ENCODE data around the gene ZFP69B.
A peak's percentile ranks its signal among the peaks of the same experiment; 100 is the strongest.

ZFP69B gene

DNA sequence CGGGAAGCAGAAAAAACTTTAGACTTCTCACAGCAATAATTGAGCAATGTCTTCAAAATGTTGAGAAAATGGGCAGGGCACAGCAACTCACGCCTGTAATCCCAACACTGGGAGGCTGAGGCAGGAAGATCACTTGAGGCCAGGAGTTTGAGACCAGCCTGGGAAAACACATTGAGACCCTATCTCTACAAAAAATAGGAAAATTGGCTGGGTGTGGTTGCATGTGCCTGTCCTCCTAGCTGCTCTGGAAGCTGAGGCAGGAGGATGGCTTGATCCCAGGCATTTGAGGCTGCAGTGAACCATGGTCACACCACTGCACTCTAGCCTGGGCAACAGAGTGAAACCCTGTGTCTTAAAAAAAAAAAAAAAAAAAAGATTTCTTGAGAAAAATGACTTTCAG lies 19.1 kb downstream of the ZFP69B start:
- Histone ChIP-seq H3K4me1 (ENCODE audit: control insufficient read depth, insufficient read depth, low read length) (no peaks in the 10 kb centered on the region), H3K9me3 (ENCODE audit: control insufficient read depth, insufficient read depth, low read depth, low read length) (no peaks in the 10 kb centered on the region; the same call in 1 of the 2 replicates), H3K4me3 (ENCODE audit: low read depth, low read length) (no peak overlapping the region), H3K36me3 (ENCODE audit: control insufficient read depth in 2 of 2, insufficient read depth in 1 of 2, low read length in 2 of 2) (no peaks in the 10 kb centered on the region), H3K27ac (ENCODE audit: extremely low read depth, low read depth, low read length) (no peak overlapping the region)
- TF ChIP-seq ZFP41 (tag by site-specific recombination; IDR thresholded peaks at IDR 0.05; ENCODE audit: borderline replicate concordance) (no peak), ZNF391 (tag by site-specific recombination; IDR thresholded peaks at IDR 0.05; ENCODE audit: borderline replicate concordance, low read depth) (no peak), ZNF76 (tag by site-specific recombination; IDR thresholded peaks at IDR 0.05; ENCODE audit: borderline replicate concordance, low read depth) (no peak), ZNF777 (tag by site-specific recombination; IDR thresholded peaks at IDR 0.05; ENCODE audit: borderline replicate concordance) (no peak), GLI2 (tag by site-specific recombination; IDR thresholded peaks at IDR 0.05; ENCODE audit: borderline replicate concordance, low read depth) (no peak), HOXC10 (CRISPR knock-in tag; IDR thresholded peaks at IDR 0.05) (no peak)
- TF ChIP-seq, protein P1, sequence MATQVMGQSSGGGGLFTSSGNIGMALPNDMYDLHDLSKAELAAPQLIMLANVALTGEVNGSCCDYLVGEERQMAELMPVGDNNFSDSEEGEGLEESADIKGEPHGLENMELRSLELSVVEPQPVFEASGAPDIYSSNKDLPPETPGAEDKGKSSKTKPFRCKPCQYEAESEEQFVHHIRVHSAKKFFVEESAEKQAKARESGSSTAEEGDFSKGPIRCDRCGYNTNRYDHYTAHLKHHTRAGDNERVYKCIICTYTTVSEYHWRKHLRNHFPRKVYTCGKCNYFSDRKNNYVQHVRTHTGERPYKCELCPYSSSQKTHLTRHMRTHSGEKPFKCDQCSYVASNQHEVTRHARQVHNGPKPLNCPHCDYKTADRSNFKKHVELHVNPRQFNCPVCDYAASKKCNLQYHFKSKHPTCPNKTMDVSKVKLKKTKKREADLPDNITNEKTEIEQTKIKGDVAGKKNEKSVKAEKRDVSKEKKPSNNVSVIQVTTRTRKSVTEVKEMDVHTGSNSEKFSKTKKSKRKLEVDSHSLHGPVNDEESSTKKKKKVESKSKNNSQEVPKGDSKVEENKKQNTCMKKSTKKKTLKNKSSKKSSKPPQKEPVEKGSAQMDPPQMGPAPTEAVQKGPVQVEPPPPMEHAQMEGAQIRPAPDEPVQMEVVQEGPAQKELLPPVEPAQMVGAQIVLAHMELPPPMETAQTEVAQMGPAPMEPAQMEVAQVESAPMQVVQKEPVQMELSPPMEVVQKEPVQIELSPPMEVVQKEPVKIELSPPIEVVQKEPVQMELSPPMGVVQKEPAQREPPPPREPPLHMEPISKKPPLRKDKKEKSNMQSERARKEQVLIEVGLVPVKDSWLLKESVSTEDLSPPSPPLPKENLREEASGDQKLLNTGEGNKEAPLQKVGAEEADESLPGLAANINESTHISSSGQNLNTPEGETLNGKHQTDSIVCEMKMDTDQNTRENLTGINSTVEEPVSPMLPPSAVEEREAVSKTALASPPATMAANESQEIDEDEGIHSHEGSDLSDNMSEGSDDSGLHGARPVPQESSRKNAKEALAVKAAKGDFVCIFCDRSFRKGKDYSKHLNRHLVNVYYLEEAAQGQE (tag by site-specific recombination; IDR thresholded peaks at IDR 0.05) = no peak
- TF ChIP-seq, protein P2, sequence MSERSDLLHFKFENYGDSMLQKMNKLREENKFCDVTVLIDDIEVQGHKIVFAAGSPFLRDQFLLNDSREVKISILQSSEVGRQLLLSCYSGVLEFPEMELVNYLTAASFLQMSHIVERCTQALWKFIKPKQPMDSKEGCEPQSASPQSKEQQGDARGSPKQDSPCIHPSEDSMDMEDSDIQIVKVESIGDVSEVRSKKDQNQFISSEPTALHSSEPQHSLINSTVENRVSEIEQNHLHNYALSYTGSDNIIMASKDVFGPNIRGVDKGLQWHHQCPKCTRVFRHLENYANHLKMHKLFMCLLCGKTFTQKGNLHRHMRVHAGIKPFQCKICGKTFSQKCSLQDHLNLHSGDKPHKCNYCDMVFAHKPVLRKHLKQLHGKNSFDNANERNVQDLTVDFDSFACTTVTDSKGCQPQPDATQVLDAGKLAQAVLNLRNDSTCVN (tag by site-specific recombination; optimal IDR thresholded peaks at IDR 0.05) = no peak
- POLR2A ChIA-PET = no interaction called here
- CTCF ChIA-PET = no interaction called here

DNA sequence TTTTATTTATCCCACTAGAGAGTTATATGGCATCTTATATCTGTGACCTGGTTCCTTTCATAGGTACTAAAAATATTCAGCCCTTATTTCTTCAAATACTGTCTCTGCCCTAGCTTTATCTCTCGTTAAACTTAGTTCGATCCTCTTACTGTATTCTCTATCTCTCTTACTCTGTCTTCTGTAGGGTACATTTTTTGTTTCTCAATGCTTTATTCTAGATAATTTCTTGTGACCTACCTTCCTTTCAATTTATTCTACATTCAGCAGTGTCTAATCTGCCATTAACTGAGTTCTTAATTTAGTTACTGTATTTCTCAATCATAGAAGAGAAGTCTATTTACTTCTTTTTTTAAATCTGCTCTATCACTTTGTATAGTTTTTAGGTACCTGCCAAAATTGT lies 25.0 kb downstream of the ZFP69B start:
- ChIA-PET POLR2A (no interaction called here), CTCF (interaction anchor here (0.7 kb wide), 1 partner anchor 16 kb away, joined by 5 read pairs; no protein-coding TSS in a partner anchor)
- Histone ChIP-seq H3K36me3 (ENCODE audit: control insufficient read depth in 2 of 2, insufficient read depth in 1 of 2, low read length in 2 of 2) (peaks cover 0 to 13% of the 10 kb centered on the region in 2 experiments; a peak in 1 of 3 replicates), H3K4me1 (ENCODE audit: control insufficient read depth, insufficient read depth, low read length) (no peaks in the 10 kb centered on the region), H3K27ac (ENCODE audit: extremely low read depth, low read depth, low read length) (no peak overlapping the region), H3K9me3 (ENCODE audit: control insufficient read depth, insufficient read depth, low read depth, low read length) (no peaks in the 10 kb centered on the region), H3K4me3 (ENCODE audit: low read depth, low read length) (no peak overlapping the region)
- TF ChIP-seq ZNF626 (tag by site-specific recombination; IDR thresholded peaks at IDR 0.05) = 0 out of 2 replicates have a peak, but pooled peaks have one; percentile 75
- TF ChIP-seq, protein P3, sequence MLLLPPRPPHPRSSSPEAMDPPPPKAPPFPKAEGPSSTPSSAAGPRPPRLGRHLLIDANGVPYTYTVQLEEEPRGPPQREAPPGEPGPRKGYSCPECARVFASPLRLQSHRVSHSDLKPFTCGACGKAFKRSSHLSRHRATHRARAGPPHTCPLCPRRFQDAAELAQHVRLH (tag by site-specific recombination; IDR thresholded peaks at IDR 0.05) = 0 out of 2 replicates have a peak, but pooled peaks have one; percentile 34
- TF ChIP-seq, protein P4, sequence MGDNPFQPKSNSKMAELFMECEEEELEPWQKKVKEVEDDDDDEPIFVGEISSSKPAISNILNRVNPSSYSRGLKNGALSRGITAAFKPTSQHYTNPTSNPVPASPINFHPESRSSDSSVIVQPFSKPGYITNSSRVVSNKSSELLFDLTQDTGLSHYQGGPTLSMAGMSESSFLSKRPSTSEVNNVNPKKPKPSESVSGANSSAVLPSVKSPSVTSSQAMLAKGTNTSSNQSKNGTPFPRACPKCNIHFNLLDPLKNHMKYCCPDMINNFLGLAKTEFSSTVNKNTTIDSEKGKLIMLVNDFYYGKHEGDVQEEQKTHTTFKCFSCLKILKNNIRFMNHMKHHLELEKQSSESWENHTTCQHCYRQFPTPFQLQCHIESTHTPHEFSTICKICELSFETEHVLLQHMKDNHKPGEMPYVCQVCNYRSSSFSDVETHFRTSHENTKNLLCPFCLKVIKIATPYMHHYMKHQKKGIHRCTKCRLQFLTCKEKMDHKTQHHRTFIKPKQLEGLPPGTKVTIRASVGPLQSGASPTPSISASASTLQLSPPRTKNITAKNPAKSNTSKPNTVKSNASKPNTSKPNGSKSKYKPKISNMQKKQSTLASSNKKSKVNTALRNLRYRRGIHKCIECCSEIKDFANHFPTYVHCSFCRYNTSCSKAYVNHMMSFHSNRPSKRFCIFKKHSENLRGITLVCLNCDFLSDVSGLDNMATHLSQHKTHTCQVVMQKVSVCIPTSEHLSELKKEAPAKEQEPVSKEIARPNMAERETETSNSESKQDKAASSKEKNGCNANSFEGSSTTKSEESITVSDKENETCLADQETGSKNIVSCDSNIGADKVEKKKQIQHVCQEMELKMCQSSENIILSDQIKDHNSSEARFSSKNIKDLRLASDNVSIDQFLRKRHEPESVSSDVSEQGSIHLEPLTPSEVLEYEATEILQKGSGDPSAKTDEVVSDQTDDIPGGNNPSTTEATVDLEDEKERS (tag by site-specific recombination; IDR thresholded peaks at IDR 0.05) = peak; percentile 66; the same call in 1 of the 2 replicates
- peak; percentile 38; the same call in 1 of the 2 replicates for TF ChIP-seq ZNF664 (tag by site-specific recombination; IDR thresholded peaks at IDR 0.05)
- TF ChIP-seq SETDB1 (IDR thresholded peaks at IDR 0.05; ENCODE audit: insufficient read length, low read length) = peak; percentile 94
- no peak for TF ChIP-seq EGR2 (tag by site-specific recombination; IDR thresholded peaks at IDR 0.05; ENCODE audit: low read depth)
